ENCODE results near the gene CLOCK.

CLOCK gene

GRCh38 chr4:55543858-55544257, 2.9 kb downstream of the CLOCK start:
- H3K79me2 ChIP-seq (ENCODE audit: control insufficient read depth, insufficient read depth, low read length, unreplicated experiment): peaks cover 60% of the 10 kb centered on the region
- H3K4me1 ChIP-seq (ENCODE audit: control insufficient read depth, insufficient read depth, low read length, unreplicated experiment): peaks cover 25% of the 10 kb centered on the region
- H3K4me3 ChIP-seq (ENCODE audit: low read depth, low read length): peak overlapping the region; percentile 86
- H3K27ac ChIP-seq (ENCODE audit: low read depth, low read length): peak overlapping the region; percentile 25
- H2AFZ ChIP-seq (ENCODE audit: low read length, unreplicated experiment): no peak overlapping the region
- no peaks in the 10 kb centered on the region for H3K36me3 ChIP-seq (ENCODE audit: insufficient read depth, low read length)
- H3K27me3 ChIP-seq (ENCODE audit: insufficient read depth, low read length): no peaks in the 10 kb centered on the region

- Histone ChIP-seq H3K4me3 (ENCODE audit: low read depth, low read length) (no peak overlapping the region), H3K27ac (ENCODE audit: low read depth, low read length) (no peak overlapping the region), H3K79me2 (ENCODE audit: control insufficient read depth, insufficient read depth, low read length, unreplicated experiment) (peaks cover 86% of the 10 kb centered on the region), H2AFZ (ENCODE audit: low read length, unreplicated experiment) (no peak overlapping the region), H3K27me3 (ENCODE audit: insufficient read depth, low read length) (no peaks in the 10 kb centered on the region), H3K36me3 (ENCODE audit: insufficient read depth, low read length) (no peaks in the 10 kb centered on the region; the same call in 1 of the 2 replicates), H3K4me1 (ENCODE audit: control insufficient read depth, insufficient read depth, low read length, unreplicated experiment) (peaks cover 16% of the 10 kb centered on the region)
Measured at GRCh38 chr4:55540271-55540670, 6.4 kb downstream of the CLOCK start.

GRCh38 chr4:55539658-55540057, 7.1 kb downstream of the CLOCK start:
- no peak overlapping the region for H3K4me3 ChIP-seq (ENCODE audit: low read depth, low read length)
- H3K27ac ChIP-seq (ENCODE audit: low read depth, low read length): no peak overlapping the region
- peaks cover 83% of the 10 kb centered on the region for H3K79me2 ChIP-seq (ENCODE audit: control insufficient read depth, insufficient read depth, low read length, unreplicated experiment)
- no peaks in the 10 kb centered on the region for H3K27me3 ChIP-seq (ENCODE audit: insufficient read depth, low read length)
- H2AFZ ChIP-seq (ENCODE audit: low read length, unreplicated experiment): no peak overlapping the region
- peaks cover 16% of the 10 kb centered on the region for H3K4me1 ChIP-seq (ENCODE audit: control insufficient read depth, insufficient read depth, low read length, unreplicated experiment)
- peaks cover under 1% of the 10 kb centered on the region; the same call in 1 of the 2 replicates for H3K36me3 ChIP-seq (ENCODE audit: insufficient read depth, low read length)

GRCh38 chr4:55538531-55538930, 8.2 kb downstream of the CLOCK start:
- Histone ChIP-seq H3K4me3 (ENCODE audit: low read depth, low read length) (no peak overlapping the region), H3K4me1 (ENCODE audit: control insufficient read depth, insufficient read depth, low read length, unreplicated experiment) (peaks cover 5% of the 10 kb centered on the region), H2AFZ (ENCODE audit: low read length, unreplicated experiment) (no peak overlapping the region), H3K36me3 (ENCODE audit: insufficient read depth, low read length) (peaks cover 8% of the 10 kb centered on the region), H3K79me2 (ENCODE audit: control insufficient read depth, insufficient read depth, low read length, unreplicated experiment) (peaks cover 83% of the 10 kb centered on the region), H3K27me3 (ENCODE audit: insufficient read depth, low read length) (no peaks in the 10 kb centered on the region), H3K27ac (ENCODE audit: low read depth, low read length) (no peak overlapping the region)

- Histone ChIP-seq H3K27ac (ENCODE audit: low read depth, low read length) (no peak overlapping the region), H3K4me1 (ENCODE audit: control insufficient read depth, insufficient read depth, low read length, unreplicated experiment) (no peaks in the 10 kb centered on the region), H3K36me3 (ENCODE audit: insufficient read depth, low read length) (peaks cover 32% of the 10 kb centered on the region), H3K79me2 (ENCODE audit: control insufficient read depth, insufficient read depth, low read length, unreplicated experiment) (peaks cover 84% of the 10 kb centered on the region), H3K4me3 (ENCODE audit: low read depth, low read length) (no peak overlapping the region), H3K27me3 (ENCODE audit: insufficient read depth, low read length) (no peaks in the 10 kb centered on the region), H2AFZ (ENCODE audit: low read length, unreplicated experiment) (no peak overlapping the region)
Measured at GRCh38 chr4:55534306-55534705, 12.4 kb downstream of the CLOCK start.

GRCh38 chr4:55530691-55531090, 16.0 kb downstream of the CLOCK start:
- Histone ChIP-seq H3K36me3 (ENCODE audit: insufficient read depth, low read length) (peaks cover 32% of the 10 kb centered on the region), H2AFZ (ENCODE audit: low read length, unreplicated experiment) (no peak overlapping the region), H3K4me3 (ENCODE audit: low read depth, low read length) (no peak overlapping the region), H3K79me2 (ENCODE audit: control insufficient read depth, insufficient read depth, low read length, unreplicated experiment) (peaks cover 68% of the 10 kb centered on the region), H3K4me1 (ENCODE audit: control insufficient read depth, insufficient read depth, low read length, unreplicated experiment) (no peaks in the 10 kb centered on the region), H3K27ac (ENCODE audit: low read depth, low read length) (no peak overlapping the region), H3K27me3 (ENCODE audit: insufficient read depth, low read length) (no peaks in the 10 kb centered on the region)

- Histone ChIP-seq H3K27me3 (ENCODE audit: insufficient read depth, low read length) (no peaks in the 10 kb centered on the region), H3K4me1 (ENCODE audit: control insufficient read depth, insufficient read depth, low read length, unreplicated experiment) (peaks cover under 1% of the 10 kb centered on the region), H2AFZ (ENCODE audit: low read length, unreplicated experiment) (no peak overlapping the region), H3K27ac (ENCODE audit: low read depth, low read length) (no peak overlapping the region), H3K36me3 (ENCODE audit: insufficient read depth, low read length) (peaks cover 32% of the 10 kb centered on the region), H3K79me2 (ENCODE audit: control insufficient read depth, insufficient read depth, low read length, unreplicated experiment) (peaks cover 64% of the 10 kb centered on the region), H3K4me3 (ENCODE audit: low read depth, low read length) (no peak overlapping the region)
Measured at GRCh38 chr4:55530167-55530566, 16.5 kb downstream of the CLOCK start.

- no peaks in the 10 kb centered on the region for H3K27me3 ChIP-seq (ENCODE audit: insufficient read depth, low read length)
- H2AFZ ChIP-seq (ENCODE audit: low read length, unreplicated experiment): no peak overlapping the region
- H3K79me2 ChIP-seq (ENCODE audit: control insufficient read depth, insufficient read depth, low read length, unreplicated experiment): peaks cover 57% of the 10 kb centered on the region
- no peak overlapping the region for H3K27ac ChIP-seq (ENCODE audit: low read depth, low read length)
- peaks cover 24% of the 10 kb centered on the region; the same call in 1 of the 2 replicates for H3K36me3 ChIP-seq (ENCODE audit: insufficient read depth, low read length)
- no peak overlapping the region for H3K4me3 ChIP-seq (ENCODE audit: low read depth, low read length)
- peaks cover 8% of the 10 kb centered on the region for H3K4me1 ChIP-seq (ENCODE audit: control insufficient read depth, insufficient read depth, low read length, unreplicated experiment)
Measured at GRCh38 chr4:55528491-55528890, 18.2 kb downstream of the CLOCK start.

- H3K27ac ChIP-seq (ENCODE audit: low read depth, low read length): peak overlapping the region; percentile 62
- H3K4me3 ChIP-seq (ENCODE audit: low read depth, low read length): peak overlapping the region; percentile 48; the same call in 1 of the 2 replicates
- peaks cover 8% of the 10 kb centered on the region for H3K4me1 ChIP-seq (ENCODE audit: control insufficient read depth, insufficient read depth, low read length, unreplicated experiment)
- H3K79me2 ChIP-seq (ENCODE audit: control insufficient read depth, insufficient read depth, low read length, unreplicated experiment): peaks cover 60% of the 10 kb centered on the region
- H3K27me3 ChIP-seq (ENCODE audit: insufficient read depth, low read length): no peaks in the 10 kb centered on the region
- H3K36me3 ChIP-seq (ENCODE audit: insufficient read depth, low read length): 0 out of 2 replicates have a peak, but pooled peaks cover 4% of the 10 kb centered on the region
- no peak overlapping the region for H2AFZ ChIP-seq (ENCODE audit: low read length, unreplicated experiment)
Measured at GRCh38 chr4:55524844-55525571, 21.7 kb downstream of the CLOCK start.

GRCh38 chr4:55518442-55518841, 28.3 kb downstream of the CLOCK start:
- H3K79me2 ChIP-seq (ENCODE audit: control insufficient read depth, insufficient read depth, low read length, unreplicated experiment): peaks cover 42% of the 10 kb centered on the region

More at GRCh38 chr4:55518442-55518841, 28.3 kb downstream of the CLOCK start:
- Histone ChIP-seq H3K27me3 (ENCODE audit: insufficient read depth, low read length) (no peaks in the 10 kb centered on the region), H3K4me1 (ENCODE audit: control insufficient read depth, insufficient read depth, low read length, unreplicated experiment) (peaks cover 6% of the 10 kb centered on the region), H2AFZ (ENCODE audit: low read length, unreplicated experiment) (no peak overlapping the region), H3K27ac (ENCODE audit: low read depth, low read length) (no peak overlapping the region), H3K4me3 (ENCODE audit: low read depth, low read length) (no peak overlapping the region), H3K36me3 (ENCODE audit: insufficient read depth, low read length) (0 out of 2 replicates have a peak, but pooled peaks cover 3% of the 10 kb centered on the region)
